Cardiac muscle cell (in vitro differentiated cells and primary cell): ENCODE data around the gene KIAA0930. TPM values are rescaled to one million over a fixed set of nuclear protein-coding genes. Genes with fewer than 3 reads are reported as not detected.

Experiments used
- DNase-seq, 2 donors: peaks; one replicate each; pipeline versions ENCODE4 v3.0.0 to v3.0.0-alpha.2; 2010 to 2017; ENCODE audit warnings: low read depth in 1 of 2, low spot score in 1 of 2
- H3K27ac ChIP-seq: fragments of 200-600 bp; sonication (generic); 2 replicates; pipeline ENCODE4 v1.5.1; 2016
- H3K27me3 ChIP-seq: fragments of 200-600 bp; sonication (generic); 2 replicates; pipeline ENCODE4 v1.6.0; 2016; ENCODE audit warnings: control low read depth
- H3K36me3 ChIP-seq: fragments of 200-600 bp; sonication (generic); 2 replicates; pipeline ENCODE4 v1.5.1; 2016; ENCODE audit warnings: control low read depth
- H3K4me1 ChIP-seq: fragments of 200-600 bp; sonication (generic); 2 replicates; pipeline ENCODE4 v1.8.1; 2017; ENCODE audit warnings: low read depth, mild to moderate bottlenecking, mixed run types
- H3K4me3 ChIP-seq: fragments of 200-600 bp; sonication (generic); 2 replicates; pipeline ENCODE4 v1.5.1; 2016; ENCODE audit warnings: mild to moderate bottlenecking
- H3K9me3 ChIP-seq: fragments of 200-600 bp; sonication (generic); 2 replicates; pipeline ENCODE4 v1.5.1; 2017; ENCODE audit warnings: low read depth, mild to moderate bottlenecking, control low read depth
- polyA plus RNA-seq: library from polyadenylated mRNA; unstranded; fragments of >200 nt; fragmentation: Nextera tagmentation; extraction: Ambion mirVana; gene quantifications from 2 replicates; pipeline ENCODE4 v1.2.1, GENCODE V29; 2016
- total RNA-seq: library from RNA; depleted of rRNA; stranded (reverse); fragments of >200 nt; gene quantifications from 2 replicates; pipeline ENCODE4 v1.2.3, GENCODE V29; 2016
- TF ChIP-seq, protein P1 (sequence below): IDR thresholded peaks from 2 replicates; pipeline ENCODE4 v1.5.1; 2012; ENCODE audit warnings: low read depth, mild to moderate bottlenecking, low read length

Gene KIAA0930
- total and polyA plus RNA-seq, 2 experiments from 2014 or later = 11.8 to 12.7 TPM

DNA sequence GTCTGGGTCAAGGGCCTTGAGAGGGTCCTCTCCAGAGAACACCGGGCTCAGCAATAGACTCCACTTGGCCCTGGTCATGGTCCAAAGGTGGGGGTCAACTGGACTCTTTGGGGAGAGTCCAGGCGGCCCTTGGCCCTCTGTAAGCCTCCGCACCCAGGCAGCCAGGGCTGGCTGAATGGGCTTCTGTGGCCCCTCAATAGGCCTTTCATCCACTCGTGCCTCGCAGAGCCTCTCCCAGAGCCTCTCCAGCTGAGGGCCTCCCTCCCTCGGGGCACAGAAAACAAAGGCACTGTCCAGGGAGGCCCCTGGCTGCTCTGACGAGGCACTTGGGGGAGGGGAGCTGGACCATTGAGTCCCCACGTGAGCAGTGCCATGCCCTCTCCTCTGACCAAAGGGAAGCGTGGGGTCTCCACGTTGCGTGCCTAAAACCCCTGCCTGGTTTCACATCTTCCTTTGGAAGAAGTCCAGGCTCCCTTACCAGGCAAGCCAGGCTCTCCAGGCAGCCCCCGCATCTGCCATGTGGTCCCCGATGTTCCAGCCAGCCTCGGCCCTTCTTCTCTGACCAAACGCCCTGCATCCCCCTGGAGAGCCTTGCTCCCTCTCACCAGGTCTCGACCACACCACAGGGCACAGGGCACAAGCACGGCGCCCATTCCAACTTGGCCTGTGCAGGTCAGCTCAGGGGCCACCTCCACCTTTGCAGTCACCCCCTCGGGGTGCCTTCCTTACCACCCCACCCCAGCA, 15.5 kb downstream of the KIAA0930 start:
- no peak overlapping the region for H3K4me3 ChIP-seq
- TF ChIP-seq, protein P1, sequence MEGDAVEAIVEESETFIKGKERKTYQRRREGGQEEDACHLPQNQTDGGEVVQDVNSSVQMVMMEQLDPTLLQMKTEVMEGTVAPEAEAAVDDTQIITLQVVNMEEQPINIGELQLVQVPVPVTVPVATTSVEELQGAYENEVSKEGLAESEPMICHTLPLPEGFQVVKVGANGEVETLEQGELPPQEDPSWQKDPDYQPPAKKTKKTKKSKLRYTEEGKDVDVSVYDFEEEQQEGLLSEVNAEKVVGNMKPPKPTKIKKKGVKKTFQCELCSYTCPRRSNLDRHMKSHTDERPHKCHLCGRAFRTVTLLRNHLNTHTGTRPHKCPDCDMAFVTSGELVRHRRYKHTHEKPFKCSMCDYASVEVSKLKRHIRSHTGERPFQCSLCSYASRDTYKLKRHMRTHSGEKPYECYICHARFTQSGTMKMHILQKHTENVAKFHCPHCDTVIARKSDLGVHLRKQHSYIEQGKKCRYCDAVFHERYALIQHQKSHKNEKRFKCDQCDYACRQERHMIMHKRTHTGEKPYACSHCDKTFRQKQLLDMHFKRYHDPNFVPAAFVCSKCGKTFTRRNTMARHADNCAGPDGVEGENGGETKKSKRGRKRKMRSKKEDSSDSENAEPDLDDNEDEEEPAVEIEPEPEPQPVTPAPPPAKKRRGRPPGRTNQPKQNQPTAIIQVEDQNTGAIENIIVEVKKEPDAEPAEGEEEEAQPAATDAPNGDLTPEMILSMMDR = no peak
- no peak for DNase-seq
- H3K27ac ChIP-seq = no peak overlapping the region
- no peaks in the 10 kb centered on the region for H3K27me3 ChIP-seq
- no peaks in the 10 kb centered on the region for H3K9me3 ChIP-seq
- H3K36me3 ChIP-seq = no peaks in the 10 kb centered on the region
- H3K4me1 ChIP-seq = peaks cover 3% of the 10 kb centered on the region

DNA sequence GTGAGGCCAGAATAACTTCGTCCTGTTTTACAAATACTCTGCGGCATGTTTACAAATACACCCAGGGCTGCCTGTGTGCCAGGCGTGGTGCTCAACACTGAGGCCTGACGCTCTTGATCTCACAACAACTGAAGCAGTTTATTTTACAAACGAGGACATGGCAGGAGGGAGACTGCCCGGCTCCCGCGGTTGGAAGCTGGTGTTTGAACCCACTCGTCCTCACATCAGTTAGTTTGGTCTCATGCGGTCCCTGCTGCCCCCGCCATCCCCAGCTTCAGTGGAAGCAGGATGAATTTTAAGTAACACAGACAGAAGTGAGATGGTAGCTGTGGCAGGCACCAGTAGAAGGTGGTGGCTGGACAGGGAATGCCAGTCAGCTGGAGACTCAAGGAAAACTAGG, 16.4 kb downstream of the KIAA0930 start:
- Histone ChIP-seq H3K27ac (no peak overlapping the region), H3K27me3 (no peaks in the 10 kb centered on the region), H3K4me3 (no peak overlapping the region), H3K36me3 (no peaks in the 10 kb centered on the region), H3K9me3 (no peaks in the 10 kb centered on the region), H3K4me1 (peaks cover 3% of the 10 kb centered on the region)
- TF ChIP-seq, protein P1 = no peak
- DNase-seq = no peak

DNA sequence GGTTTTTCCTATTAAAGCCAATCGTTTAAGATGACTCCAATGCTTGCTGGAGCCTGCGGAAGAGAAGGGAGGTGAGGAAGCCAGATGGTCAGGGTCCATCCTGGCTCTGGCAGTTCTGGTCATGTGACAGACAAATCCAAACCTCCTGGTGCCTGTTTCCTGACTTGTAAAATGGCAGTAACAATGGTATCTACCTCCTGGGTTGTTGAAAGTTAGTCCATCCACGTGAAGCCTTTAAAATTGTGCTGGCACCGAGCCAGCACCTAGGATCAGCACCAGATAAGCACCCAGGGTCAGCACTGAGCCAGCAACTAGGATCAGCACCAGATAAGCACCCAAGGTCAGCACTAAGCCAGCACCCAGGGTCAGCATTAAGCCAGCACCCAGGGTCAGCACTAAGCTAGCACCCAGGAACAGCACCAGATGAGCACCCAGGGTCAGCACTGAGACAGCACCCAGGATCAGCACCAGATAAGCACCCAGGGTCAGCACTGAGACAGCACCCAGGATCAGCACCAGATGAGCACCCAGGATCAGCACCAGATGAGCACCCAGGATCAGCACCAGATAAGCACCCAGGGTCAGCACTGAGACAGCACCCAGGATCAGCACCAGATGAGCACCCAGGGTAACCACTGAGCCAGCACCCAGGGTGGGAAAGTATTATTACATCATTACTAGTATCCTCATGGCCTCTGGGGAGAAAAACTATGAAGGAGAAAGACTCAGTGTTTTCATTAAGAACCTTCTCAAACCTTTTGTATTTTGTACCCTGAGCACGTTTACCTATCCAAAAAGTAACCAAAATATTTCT, 17.2 kb downstream of the KIAA0930 start:
- H3K4me3 ChIP-seq = no peak overlapping the region
- H3K9me3 ChIP-seq = no peaks in the 10 kb centered on the region
- TF ChIP-seq, protein P1 = no peak
- H3K27me3 ChIP-seq = no peaks in the 10 kb centered on the region
- H3K36me3 ChIP-seq = no peaks in the 10 kb centered on the region
- DNase-seq = no peak
- H3K4me1 ChIP-seq = peaks cover 3% of the 10 kb centered on the region
- H3K27ac ChIP-seq = no peak overlapping the region

DNA sequence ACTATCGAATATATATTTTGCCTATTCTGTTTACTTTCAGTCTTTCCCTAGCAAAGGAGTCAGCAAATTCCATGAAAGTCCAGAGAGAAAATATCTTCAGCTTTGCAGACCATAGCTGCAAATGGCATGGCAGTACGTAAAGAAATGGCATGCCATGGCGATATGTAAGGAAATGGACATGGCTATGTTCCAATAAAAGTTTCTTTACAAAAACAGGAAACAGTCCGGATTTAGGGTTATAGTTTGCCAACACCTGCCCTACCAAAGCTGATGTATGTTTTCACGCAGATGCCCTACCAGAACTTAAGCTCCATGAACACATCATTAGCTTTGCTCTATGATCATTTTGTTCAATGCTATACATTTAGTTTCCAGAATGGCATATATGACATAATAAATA, 19.5 kb downstream of the KIAA0930 start:
- peaks cover 3% of the 10 kb centered on the region for H3K4me1 ChIP-seq
- DNase-seq = no peak
- no peak overlapping the region for H3K4me3 ChIP-seq
- TF ChIP-seq, protein P1 = no peak
- H3K9me3 ChIP-seq = no peaks in the 10 kb centered on the region
- no peak overlapping the region for H3K27ac ChIP-seq
- H3K36me3 ChIP-seq = no peaks in the 10 kb centered on the region
- H3K27me3 ChIP-seq = no peaks in the 10 kb centered on the region

DNA sequence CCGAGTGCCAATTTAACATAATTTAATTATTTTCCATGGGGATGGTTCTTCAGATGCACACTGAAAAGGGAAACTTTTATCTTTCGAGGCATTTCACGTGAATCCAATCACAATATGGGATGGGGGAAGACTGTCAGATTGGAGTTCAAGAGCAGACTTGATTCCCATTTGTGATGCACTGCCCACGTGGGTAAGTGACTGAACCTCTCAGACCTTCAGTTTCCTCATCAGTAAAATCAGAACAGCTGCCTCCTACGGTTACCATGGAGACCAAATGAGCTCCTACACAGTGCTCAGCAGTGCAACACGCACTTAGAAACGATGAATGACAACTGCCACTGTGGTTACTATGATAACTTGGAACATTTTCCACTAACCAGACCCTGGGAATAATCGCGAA, 21.7 kb downstream of the KIAA0930 start:
- Histone ChIP-seq H3K27ac (no peak overlapping the region), H3K4me3 (no peak overlapping the region), H3K27me3 (no peaks in the 10 kb centered on the region), H3K9me3 (no peaks in the 10 kb centered on the region), H3K4me1 (peaks cover 3% of the 10 kb centered on the region), H3K36me3 (no peaks in the 10 kb centered on the region)
- DNase-seq = no peak
- TF ChIP-seq, protein P1 = no peak
